ENCODE data around the gene PUM1.

Gene PUM1

GRCh38 chr1:31031330-31032143 lies 34.0 kb downstream of the PUM1 start:
- Histone ChIP-seq H3K9me3 (ENCODE audit: insufficient read depth, low read depth, low read length) (no peaks in the 10 kb centered on the region), H2AK5ac (ENCODE audit: low read length) (no peak overlapping the region), H3K4me2 (ENCODE audit: low read length) (no peak overlapping the region), H3K36me3 (ENCODE audit: control insufficient read depth in 1 of 2, insufficient read depth in 2 of 2, low read length in 2 of 2) (peaks cover 1 to 4% of the 10 kb centered on the region in 2 experiments), H3K79me1 (ENCODE audit: low read length) (no peaks in the 10 kb centered on the region), H4K8ac (ENCODE audit: low read depth, low read length) (no peak overlapping the region), H4K91ac (ENCODE audit: low read depth, low read length) (no peak overlapping the region), H3K27me3 (ENCODE audit: insufficient read depth, low read length) (no peaks in the 10 kb centered on the region), H2AFZ (ENCODE audit: insufficient read depth, low read length, poor library complexity) (no peak overlapping the region), H3K9ac (ENCODE audit: low read length) (no peak overlapping the region), H3K79me2 (ENCODE audit: control insufficient read depth, insufficient read depth, low read length, poor library complexity) (peaks cover 14% of the 10 kb centered on the region), H3K4ac (ENCODE audit: low read depth, low read length) (peak overlapping the region; percentile 13), H3K27ac (ENCODE audit: low read depth, low read length) (no peak overlapping the region), H2BK120ac (ENCODE audit: insufficient read depth, low read length, poor library complexity) (no peak overlapping the region), H3K18ac (ENCODE audit: low read length) (no peak overlapping the region), H2BK12ac (ENCODE audit: low read length) (no peak overlapping the region), H3K23ac (ENCODE audit: low read length) (no peak overlapping the region), H2BK5ac (ENCODE audit: low read depth, low read length, poor library complexity) (no peak overlapping the region), H3K4me1 (ENCODE audit: control insufficient read depth in 1 of 2, insufficient read depth in 2 of 2, low read length in 2 of 2) (peaks cover 2 to 8% of the 10 kb centered on the region in 2 experiments), H4K12ac (ENCODE audit: low read depth, low read length) (no peak overlapping the region), H3K14ac (ENCODE audit: low read length) (no peak overlapping the region), H3K4me3 (ENCODE audit: low read depth, low read length) (no peak overlapping the region)
- WGBS (ENCODE audit: extremely low coverage, insufficient coverage, insufficient read length) = no CpG with 5 or more reads among the region's 5 CpGs
- no peak for DNase-seq

GRCh38 chr1:31029026-31029425 lies 36.5 kb downstream of the PUM1 start:
- Histone ChIP-seq H3K23ac (ENCODE audit: low read length) (no peak overlapping the region), H3K79me2 (ENCODE audit: control insufficient read depth, insufficient read depth, low read length, poor library complexity) (peaks cover 11% of the 10 kb centered on the region), H3K18ac (ENCODE audit: low read length) (no peak overlapping the region), H4K91ac (ENCODE audit: low read depth, low read length) (no peak overlapping the region), H3K79me1 (ENCODE audit: low read length) (no peaks in the 10 kb centered on the region), H3K9me3 (ENCODE audit: insufficient read depth, low read depth, low read length) (no peaks in the 10 kb centered on the region), H3K14ac (ENCODE audit: low read length) (no peak overlapping the region), H3K4me2 (ENCODE audit: low read length) (no peak overlapping the region), H3K36me3 (ENCODE audit: control insufficient read depth in 1 of 2, insufficient read depth in 2 of 2, low read length in 2 of 2) (peaks cover 0 to 1% of the 10 kb centered on the region in 2 experiments), H2BK5ac (ENCODE audit: low read depth, low read length, poor library complexity) (no peak overlapping the region), H3K27me3 (ENCODE audit: insufficient read depth, low read length) (no peaks in the 10 kb centered on the region), H3K9ac (ENCODE audit: low read length) (no peak overlapping the region), H4K12ac (ENCODE audit: low read depth, low read length) (no peak overlapping the region), H3K4me3 (ENCODE audit: low read depth, low read length) (no peak overlapping the region), H3K4ac (ENCODE audit: low read depth, low read length) (peak overlapping the region; percentile 78), H2AFZ (ENCODE audit: insufficient read depth, low read length, poor library complexity) (no peak overlapping the region), H2BK12ac (ENCODE audit: low read length) (no peak overlapping the region), H4K8ac (ENCODE audit: low read depth, low read length) (no peak overlapping the region), H3K27ac (ENCODE audit: low read depth, low read length) (no peak overlapping the region), H2AK5ac (ENCODE audit: low read length) (no peak overlapping the region), H3K4me1 (ENCODE audit: control insufficient read depth in 1 of 2, insufficient read depth in 2 of 2, low read length in 2 of 2) (peaks cover 0 to 4% of the 10 kb centered on the region in 2 experiments), H2BK120ac (ENCODE audit: insufficient read depth, low read length, poor library complexity) (no peak overlapping the region)
- no peak for DNase-seq

GRCh38 chr1:31027693-31028526 lies 37.6 kb downstream of the PUM1 start:
- H3K79me2 ChIP-seq (ENCODE audit: control insufficient read depth, insufficient read depth, low read length, poor library complexity) = peaks cover 11% of the 10 kb centered on the region
- no peak overlapping the region for H4K8ac ChIP-seq (ENCODE audit: low read depth, low read length)
- no peak overlapping the region for H3K9ac ChIP-seq (ENCODE audit: low read length)
- H2AK5ac ChIP-seq (ENCODE audit: low read length) = no peak overlapping the region
- no peak overlapping the region for H2AFZ ChIP-seq (ENCODE audit: insufficient read depth, low read length, poor library complexity)
- H2BK120ac ChIP-seq (ENCODE audit: insufficient read depth, low read length, poor library complexity) = no peak overlapping the region
- H2BK5ac ChIP-seq (ENCODE audit: low read depth, low read length, poor library complexity) = no peak overlapping the region
- H4K91ac ChIP-seq (ENCODE audit: low read depth, low read length) = no peak overlapping the region
- H3K9me3 ChIP-seq (ENCODE audit: insufficient read depth, low read depth, low read length) = no peaks in the 10 kb centered on the region
- peaks cover 1 to 5% of the 10 kb centered on the region in 2 experiments for H3K36me3 ChIP-seq (ENCODE audit: control insufficient read depth in 1 of 2, insufficient read depth in 2 of 2, low read length in 2 of 2)
- H3K4ac ChIP-seq (ENCODE audit: low read depth, low read length) = no peak overlapping the region
- no peak overlapping the region for H2BK12ac ChIP-seq (ENCODE audit: low read length)
- no peak overlapping the region for H3K18ac ChIP-seq (ENCODE audit: low read length)
- H3K27ac ChIP-seq (ENCODE audit: low read depth, low read length) = no peak overlapping the region
- peaks cover 0 to 3% of the 10 kb centered on the region in 2 experiments for H3K4me1 ChIP-seq (ENCODE audit: control insufficient read depth in 1 of 2, insufficient read depth in 2 of 2, low read length in 2 of 2)
- H3K27me3 ChIP-seq (ENCODE audit: insufficient read depth, low read length) = no peaks in the 10 kb centered on the region
- no CpG with 5 or more reads among the region's 3 CpGs for WGBS (ENCODE audit: extremely low coverage, insufficient coverage, insufficient read length)
- no peak overlapping the region for H3K23ac ChIP-seq (ENCODE audit: low read length)
- H3K14ac ChIP-seq (ENCODE audit: low read length) = no peak overlapping the region
- no peaks in the 10 kb centered on the region for H3K79me1 ChIP-seq (ENCODE audit: low read length)
- H3K4me2 ChIP-seq (ENCODE audit: low read length) = no peak overlapping the region
- DNase-seq = no peak
- H4K12ac ChIP-seq (ENCODE audit: low read depth, low read length) = no peak overlapping the region
- H3K4me3 ChIP-seq (ENCODE audit: low read depth, low read length) = no peak overlapping the region

GRCh38 chr1:31022259-31022658 lies 43.3 kb downstream of the PUM1 start:
- H2BK12ac ChIP-seq (ENCODE audit: low read length) = no peak overlapping the region
- H2BK120ac ChIP-seq (ENCODE audit: insufficient read depth, low read length, poor library complexity) = no peak overlapping the region
- no peak overlapping the region for H4K91ac ChIP-seq (ENCODE audit: low read depth, low read length)
- peak overlapping the region; percentile 98 for H3K4ac ChIP-seq (ENCODE audit: low read depth, low read length)
- no peak overlapping the region for H3K4me2 ChIP-seq (ENCODE audit: low read length)
- no peaks in the 10 kb centered on the region for H3K27me3 ChIP-seq (ENCODE audit: insufficient read depth, low read length)
- H4K8ac ChIP-seq (ENCODE audit: low read depth, low read length) = no peak overlapping the region
- H2BK5ac ChIP-seq (ENCODE audit: low read depth, low read length, poor library complexity) = no peak overlapping the region
- no peak overlapping the region for H2AFZ ChIP-seq (ENCODE audit: insufficient read depth, low read length, poor library complexity)
- no peak overlapping the region for H3K27ac ChIP-seq (ENCODE audit: low read depth, low read length)
- H3K23ac ChIP-seq (ENCODE audit: low read length) = no peak overlapping the region
- H3K9ac ChIP-seq (ENCODE audit: low read length) = no peak overlapping the region
- no peak overlapping the region for H3K4me3 ChIP-seq (ENCODE audit: low read depth, low read length)
- no peak overlapping the region for H3K18ac ChIP-seq (ENCODE audit: low read length)
- no peak overlapping the region for H3K14ac ChIP-seq (ENCODE audit: low read length)
- H3K36me3 ChIP-seq (ENCODE audit: control insufficient read depth in 1 of 2, insufficient read depth in 2 of 2, low read length in 2 of 2) = peaks cover 8 to 9% of the 10 kb centered on the region in 2 experiments
- H4K12ac ChIP-seq (ENCODE audit: low read depth, low read length) = no peak overlapping the region
- DNase-seq = no peak
- H3K79me2 ChIP-seq (ENCODE audit: control insufficient read depth, insufficient read depth, low read length, poor library complexity) = peaks cover 17% of the 10 kb centered on the region
- peaks cover 0 to 3% of the 10 kb centered on the region in 2 experiments for H3K4me1 ChIP-seq (ENCODE audit: control insufficient read depth in 1 of 2, insufficient read depth in 2 of 2, low read length in 2 of 2)
- no peak overlapping the region for H2AK5ac ChIP-seq (ENCODE audit: low read length)
- no CpG with 5 or more reads among the region's 2 CpGs for WGBS (ENCODE audit: extremely low coverage, insufficient coverage, insufficient read length)
- no peaks in the 10 kb centered on the region for H3K79me1 ChIP-seq (ENCODE audit: low read length)
- H3K9me3 ChIP-seq (ENCODE audit: insufficient read depth, low read depth, low read length) = no peaks in the 10 kb centered on the region

Measured in trophoblast cell (in vitro differentiated cells and primary cell).